COLO829 (cell line): ENCODE results near the gene RPL18.
"Not testable (repeated sequence)": the region's sequence is repeated elsewhere in the genome, so short reads cannot be mapped to it uniquely, and the experiment has no call there.

Experiments
- DNase-seq: peaks from one replicate; pipeline ENCODE4 v3.0.0; 2012; ENCODE audit warnings: low spot score

Gene RPL18

DNA sequence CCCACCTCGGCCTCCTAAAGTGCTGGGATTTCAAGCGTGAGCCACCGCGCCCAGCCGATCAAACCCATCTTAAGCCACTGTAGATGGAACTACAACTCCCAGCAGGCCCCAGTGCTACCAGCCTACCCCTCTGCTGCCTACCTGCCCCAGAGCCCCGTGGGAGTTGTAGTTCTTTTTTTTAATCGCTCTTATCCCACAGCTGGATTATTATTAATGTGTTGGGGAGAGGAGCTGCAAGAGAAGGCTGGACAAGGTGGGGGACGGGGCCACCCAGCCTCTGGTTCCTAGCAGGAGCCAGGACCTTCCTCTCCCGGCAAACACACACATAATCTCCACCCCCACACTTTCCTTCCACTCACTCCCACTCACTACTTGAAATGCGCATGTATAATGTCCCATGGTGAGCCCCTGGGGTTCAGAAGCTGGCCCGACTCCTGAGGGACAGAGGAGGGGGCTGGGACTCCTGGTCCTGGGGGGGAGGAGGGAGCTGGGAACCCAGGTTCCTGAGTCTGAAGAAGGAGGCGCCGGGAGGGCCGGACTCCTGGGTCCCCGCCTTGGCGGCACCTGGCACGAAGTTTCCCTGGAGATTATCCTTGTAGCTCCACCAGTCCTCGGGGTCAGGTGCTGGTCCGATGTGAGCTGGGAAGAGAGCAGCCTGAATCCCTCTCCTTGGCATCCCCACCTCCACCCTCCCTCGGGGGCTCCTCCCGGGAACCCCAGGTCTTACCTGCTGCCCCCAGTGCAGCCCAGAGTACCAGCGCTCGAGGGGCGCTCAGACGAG, 26.1 kb upstream of the RPL18 start:
- peak; percentile 77 for DNase-seq

DNA sequence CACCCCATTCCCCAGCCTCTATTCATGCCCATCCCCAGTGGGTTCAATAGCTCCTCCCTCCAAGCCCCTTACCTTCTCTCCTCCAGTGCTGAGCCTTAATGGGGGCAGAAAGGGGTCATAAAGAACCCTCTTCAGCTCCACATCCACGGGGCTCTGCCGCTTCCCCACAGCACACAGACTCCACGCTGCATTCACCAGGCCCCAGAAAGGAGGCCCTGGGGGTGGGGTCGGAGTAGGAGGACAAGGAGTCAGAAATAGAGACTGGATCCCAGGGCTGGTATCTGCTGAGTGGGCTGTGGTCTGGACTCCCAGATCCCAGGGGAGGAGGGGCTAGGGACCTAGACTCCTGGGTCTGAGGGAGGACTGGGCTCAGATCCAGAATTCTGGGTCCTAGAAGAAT, 25.4 kb upstream of the RPL18 start:
- DNase-seq = no peak

DNA sequence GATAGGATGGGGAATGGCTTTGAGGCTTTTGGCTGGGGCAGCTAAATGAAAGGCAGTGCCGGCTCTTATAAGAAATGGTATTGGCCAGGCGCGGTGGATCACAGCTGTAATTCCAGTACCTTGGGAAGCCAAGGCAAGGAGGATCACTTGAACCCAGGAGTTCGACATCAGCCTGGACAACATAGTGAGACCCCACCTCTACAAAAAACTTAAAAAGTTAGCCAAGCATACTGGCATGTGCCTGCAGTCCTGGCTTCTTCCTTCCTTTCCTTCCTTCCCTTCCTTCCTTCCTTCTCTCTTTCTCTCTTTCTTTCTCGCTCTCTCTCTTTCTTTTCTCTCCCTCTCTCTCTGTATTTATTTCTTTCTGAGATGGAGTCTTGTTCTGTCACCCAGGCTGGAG, 23.9 kb upstream of the RPL18 start:
- DNase-seq = no peak

DNA sequence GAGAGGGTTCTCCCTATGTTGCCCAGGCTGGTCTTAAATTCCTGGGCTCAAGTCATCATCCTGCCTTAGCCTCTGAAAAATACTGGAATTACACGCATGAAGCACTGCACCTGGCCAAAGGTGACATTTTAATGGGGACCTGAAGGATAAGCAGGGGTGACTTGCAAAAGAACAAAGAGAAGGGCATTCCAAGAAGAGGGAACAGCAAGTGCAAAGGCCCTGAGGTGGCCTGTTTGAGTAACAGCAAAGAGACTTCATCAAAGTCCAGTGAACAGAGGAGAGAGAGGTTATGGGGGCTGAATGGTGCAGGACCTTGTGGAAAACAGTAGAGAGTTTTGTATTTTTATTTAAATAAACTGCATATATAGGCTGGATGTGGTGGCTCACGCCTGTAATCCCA, 22.9 kb upstream of the RPL18 start:
- no peak for DNase-seq

DNA sequence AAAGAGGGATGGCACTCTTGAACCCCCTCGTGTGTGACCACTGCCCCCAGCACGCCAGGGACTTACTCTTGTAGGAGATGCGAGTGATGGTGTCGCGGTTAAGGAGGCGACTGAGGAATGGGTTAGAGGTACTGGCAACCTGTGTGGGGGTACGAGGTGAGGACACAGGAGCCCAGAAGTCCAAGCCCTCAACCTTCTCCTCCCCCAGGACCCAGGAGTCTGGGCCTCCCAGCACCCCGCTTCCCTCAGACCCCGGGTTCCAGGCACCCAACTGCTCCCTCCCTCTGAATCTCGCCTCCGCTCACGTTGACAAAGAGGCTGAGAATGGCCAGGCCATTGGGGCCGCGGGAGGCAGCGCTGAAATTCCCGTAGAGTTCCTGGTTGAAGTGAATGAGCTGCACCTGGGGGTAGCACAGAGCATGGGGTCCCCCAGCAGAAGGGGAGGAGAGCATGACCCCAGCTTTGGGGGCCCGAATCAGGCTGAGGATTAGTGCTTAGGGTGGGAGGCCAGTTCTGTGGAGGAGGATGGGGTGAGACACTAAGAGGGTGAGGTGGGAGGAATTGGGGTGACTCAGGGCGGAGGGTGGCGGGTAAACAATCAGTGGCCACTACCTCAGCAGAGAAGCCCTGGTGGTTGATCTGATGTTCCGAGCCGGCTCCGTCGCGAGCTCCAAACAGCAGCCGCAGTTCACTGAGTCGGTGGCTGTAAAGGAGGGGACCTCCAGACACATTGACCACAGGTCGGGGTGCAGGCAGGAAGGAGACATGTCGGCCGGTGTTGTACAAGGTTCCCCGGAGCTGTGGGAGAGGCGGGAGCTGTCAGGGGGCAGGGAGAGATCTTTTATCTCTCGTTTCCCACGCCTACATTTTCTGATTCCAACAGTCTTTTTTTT, 20.8 kb upstream of the RPL18 start:
- no peak for DNase-seq

DNA sequence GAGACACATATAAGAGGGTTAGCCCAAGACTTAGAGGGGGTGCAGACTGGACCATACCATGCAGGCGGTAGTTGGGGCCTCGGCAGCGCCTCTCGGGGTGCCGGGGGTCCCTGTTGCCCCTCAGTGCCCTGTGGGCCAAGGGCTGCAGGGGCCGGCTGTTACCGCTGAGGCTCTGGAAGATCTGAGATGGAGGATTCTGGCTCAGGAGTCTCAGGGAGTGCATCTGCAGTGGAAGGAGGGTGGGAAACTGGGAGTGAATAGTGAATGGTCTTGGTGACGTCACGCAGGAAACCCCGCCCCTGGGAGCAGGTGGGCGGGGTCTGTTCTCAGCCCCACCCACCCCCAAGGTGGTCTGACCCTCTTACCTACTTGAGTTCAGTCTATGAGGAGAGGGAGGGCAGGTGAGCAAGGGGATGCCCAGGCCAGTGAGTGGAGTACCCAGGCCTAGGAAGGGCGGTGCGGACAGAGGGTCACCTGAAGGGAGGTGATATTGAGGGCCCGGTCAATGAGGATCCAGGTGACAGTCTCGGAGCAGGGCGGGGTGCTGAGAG, 19.9 kb upstream of the RPL18 start:
- no peak for DNase-seq

DNA sequence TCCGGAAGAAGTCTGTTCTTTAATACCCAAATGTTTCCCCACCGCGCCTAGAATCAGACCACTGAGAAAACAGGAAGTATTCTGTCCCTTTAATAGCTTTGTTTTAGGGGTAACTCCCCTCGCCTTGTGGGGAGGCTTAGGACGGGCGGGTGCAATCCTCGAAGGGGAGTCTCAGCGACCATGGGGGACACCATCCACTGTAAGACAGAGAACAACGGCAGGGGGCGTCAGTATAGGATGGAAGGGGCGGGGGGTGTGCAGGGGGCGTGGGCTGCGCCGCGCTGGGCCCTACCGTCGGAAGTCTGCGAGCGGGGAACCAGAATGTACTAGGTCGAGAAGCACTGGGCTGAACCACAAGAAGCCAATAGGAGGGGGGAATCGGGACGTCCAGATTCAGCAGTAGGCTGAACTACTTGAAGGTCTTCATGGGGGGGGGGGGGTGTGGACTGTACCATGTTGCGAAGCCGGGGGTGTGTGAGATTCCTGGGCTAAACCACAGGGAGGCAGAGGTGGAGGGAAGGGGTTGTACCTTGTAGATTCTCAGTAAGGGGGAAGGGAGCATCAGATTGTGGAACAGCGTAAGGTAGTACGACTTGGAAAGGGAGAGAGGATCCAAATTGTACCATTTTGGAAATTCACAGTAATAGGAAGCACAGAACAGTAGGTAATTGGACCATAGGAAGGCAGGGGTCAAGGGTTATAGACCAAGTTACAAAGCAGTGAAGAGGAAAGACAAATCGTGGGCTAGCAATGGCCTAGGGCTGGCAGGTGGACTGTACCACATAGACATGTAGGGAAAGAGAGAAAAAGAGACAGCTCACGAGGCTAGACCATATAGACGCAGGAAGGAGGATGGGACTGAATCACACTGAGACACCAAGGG, 19.2 kb upstream of the RPL18 start:
- DNase-seq = peak; percentile 95

DNA sequence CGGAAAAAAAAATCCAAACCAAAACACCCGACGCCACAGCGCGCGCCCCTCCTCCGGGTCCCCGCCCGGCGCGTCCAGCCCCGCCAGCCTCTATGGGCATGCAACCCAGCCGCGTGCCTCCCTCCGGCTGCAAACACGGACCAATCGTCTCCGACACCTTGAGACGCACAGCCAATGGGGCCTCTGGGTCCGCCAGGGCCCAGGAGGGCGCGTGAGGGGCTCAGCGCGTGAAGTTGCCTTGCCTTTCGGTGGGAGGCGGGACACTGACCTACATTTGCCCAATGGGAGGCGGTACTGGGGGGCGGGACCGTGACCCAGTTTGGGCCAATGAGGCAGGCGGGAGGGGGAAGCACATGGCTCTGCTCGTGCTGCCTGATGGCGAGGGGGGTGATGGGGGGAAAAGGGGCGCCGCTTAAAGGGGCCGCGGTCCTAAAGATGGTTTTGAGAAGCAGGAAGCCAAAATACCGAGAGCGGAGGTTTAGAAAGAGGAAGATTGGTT, 18.5 kb upstream of the RPL18 start:
- peak; percentile 98 for DNase-seq

DNA sequence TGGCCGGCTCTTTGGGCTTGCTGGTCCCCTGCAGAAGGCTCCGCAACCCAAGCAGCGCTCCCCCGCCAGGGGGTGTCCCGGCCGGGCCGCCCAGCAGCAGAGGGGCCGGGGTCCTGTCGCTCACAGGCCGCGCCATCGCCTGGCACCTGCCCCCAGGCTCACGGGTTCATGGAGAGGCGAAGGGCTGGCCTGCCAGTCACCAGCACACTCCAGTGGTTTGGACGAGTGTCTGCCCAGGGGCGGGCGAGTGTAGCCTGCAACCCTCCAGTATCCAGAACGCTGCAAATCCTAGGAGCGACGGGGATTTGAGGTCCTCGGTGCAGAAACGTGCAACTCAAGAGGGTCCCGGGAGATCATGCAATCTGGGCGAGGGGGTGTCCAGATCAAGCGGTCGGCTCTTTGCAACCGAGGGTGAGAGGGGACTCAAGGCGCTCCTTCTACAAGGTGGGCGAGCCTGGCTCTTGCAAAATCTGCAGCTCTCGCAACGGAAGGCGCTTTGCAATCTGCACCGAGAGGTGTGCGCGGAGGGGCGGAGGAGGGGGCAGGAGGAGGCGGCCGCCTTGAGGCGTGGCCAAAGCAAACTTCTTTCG, 18.0 kb upstream of the RPL18 start, which contains the start of gene DBP:
DBP (minus strand) TSS at position 521 of the 590 bp plus-strand sequence; CDS start at position 136, 385 bp downstream.
- DNase-seq = no peak

DNA sequence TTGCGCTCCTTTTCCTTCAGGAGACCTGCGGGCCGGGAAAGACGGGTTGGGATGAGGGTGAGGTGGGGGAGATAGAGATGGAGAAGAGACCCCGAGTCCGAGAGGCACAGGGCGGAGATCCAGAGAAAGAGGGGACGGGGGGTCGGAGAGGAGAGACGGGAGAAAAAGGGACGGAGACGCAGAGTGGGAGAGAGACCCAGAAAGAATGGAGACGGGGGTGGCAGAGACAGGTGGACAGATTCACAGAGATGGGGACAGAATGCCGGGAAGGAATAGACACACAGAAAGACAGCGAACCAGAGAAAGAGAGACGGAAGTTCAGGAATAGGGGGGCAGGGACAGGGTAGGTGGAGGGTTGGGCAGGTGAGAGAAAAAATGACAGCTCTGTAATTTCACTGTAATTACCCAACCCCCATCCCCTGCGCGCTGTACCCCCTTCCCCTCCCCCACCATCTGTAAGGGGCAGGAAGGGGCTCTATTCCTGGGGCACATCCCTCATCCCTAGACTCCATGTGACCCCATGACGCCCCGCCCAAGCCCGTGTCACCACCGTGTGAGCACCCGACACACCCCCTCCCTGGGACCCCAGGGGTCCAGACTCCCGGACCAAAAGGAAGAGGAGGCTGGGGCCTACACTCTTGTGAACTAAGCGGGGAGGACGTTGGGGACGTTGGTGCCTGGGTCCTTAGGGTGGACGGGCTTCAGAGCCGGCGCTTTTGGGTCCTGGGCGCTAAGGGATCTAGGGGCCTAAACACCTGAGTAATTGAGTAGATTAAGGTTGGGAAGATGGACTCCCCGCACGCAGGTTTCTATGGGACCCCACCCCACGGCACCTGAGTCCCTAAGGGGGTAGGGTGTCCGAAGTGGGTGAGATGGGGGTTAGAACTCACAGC, 17.2 kb upstream of the RPL18 start:
- no peak for DNase-seq

DNA sequence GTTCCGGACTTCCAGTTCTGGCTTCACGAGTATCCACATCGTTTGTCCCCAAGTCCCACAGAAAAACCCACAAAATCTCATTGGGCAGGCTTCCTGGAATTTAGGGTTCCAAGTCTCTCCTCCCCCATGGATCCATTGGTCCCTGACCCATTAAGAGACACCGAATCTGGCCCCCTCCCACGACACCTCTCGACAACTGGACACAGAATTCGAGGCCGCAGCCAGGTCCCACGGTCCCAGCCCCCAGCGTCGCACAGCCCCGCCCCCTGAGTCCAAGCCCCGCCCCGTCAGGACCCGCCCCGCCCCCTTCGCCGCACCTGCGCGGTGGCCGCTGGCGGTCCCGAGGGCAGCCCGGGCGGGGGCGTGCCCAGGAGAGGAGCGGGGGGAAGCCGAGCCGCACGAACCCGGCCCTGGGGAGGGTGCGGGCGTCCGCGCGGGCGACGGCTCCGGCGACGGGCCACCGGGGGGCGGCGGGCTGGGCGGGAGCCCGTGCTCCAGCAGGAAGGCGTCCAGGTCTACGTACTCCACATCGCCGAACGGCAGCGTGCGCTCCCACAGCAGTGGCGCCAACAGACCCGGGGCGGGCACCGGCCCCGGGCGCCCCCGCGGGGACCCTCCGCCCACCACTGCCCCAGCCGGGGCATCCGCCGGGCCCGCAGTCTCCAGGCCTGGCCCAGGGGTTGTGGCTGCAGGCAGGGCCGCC, 16.4 kb upstream of the RPL18 start:
- peak; percentile 63 for DNase-seq

DNA sequence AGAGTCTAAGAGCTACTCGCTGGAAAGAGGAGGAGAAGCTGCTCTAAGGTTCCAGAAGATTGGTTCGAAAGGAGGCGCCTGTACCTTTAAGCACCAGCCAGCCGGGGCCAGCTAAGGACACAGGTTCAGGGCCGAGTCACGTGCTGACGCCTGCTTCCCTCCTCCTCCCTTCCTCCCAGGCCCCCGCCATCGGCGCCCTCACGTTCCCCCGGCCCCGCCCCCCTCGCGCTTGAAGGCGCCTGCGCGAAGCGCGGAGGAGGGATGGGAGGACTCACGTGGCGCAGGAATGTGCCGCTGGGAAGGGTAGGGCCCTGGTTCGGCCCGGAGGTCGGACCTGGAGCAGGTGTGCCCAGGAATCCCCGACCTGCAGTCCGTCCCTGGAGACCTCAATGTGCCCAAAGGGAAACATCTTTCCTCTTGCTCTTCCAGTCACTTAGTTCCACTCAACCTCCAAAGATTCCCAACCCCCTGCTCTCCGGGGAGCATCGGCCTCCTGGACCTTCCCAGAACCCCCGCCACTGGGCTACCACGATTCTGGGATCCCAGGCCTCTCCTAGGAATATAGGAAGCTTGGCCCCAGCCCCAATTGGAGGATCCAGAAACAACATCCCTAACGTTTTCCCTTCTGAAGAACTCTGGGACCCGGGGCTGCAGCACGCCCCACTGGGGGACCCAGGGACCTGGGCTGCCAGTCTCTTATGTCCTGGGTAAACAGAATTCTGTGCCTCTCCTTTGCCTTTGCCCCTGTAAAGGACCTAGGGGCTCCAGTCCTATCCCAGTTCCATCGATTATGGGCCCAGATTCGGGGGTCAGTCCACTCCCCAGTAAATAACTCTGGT, 15.7 kb upstream of the RPL18 start:
- DNase-seq = peak; percentile 85

DNA sequence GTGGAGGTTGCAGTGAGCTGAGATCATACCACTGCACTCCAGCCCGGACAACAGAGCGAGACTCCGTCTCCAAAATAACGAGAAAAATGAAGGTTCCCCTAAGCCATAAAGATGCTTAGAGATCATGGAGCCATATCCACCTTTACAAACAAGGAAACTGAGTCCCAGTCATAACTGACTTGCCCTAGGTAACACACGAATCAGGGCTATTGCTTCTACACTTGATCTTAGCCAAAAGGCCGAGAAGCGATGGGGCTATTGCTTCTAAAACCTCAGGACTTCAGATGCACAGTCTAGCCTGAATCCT, 15.0 kb upstream of the RPL18 start:
- no peak for DNase-seq

DNA sequence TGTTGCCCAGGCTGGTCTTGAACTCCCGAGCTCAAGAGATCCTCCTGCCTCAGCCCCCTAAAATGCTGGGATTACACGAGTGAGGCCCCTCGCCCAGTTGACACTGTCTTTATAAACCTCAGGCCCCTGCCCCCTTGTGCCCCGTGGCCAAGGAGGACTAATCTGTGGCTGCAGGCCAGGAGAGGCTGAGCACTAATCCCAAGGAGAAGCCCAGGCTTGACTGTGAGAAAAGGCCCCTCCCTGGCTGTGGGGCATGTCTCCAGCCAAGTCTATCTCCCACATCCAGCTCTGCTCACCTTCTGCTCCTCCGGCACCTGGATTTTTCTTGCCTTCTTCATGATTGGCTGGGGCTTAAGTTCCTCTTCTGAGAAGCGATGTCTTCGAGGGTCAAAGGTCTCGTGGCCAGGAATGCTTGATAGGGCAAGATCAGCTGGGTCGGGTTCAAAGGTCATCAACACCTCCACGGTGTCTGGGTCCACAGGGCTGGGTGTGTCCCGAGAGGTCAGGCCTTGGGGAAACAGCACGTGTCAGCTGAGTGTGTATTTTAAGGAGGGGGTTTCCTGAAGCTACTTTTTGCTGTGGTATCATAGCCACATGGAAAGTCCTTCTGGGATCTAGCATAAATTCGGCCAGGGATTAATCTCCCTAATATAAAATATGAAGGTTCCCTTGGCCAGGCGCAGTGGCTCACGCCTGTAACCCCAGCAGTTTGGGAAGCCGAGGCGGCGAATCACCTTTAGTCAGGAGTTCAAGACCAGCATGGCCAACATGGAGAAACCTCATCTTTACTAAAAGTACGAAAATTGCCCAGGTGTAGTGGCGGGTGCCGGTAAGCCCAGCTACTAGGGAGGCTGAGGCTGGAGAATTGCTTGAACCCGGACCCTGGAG, 14.4 kb upstream of the RPL18 start:
- DNase-seq = no peak

DNA sequence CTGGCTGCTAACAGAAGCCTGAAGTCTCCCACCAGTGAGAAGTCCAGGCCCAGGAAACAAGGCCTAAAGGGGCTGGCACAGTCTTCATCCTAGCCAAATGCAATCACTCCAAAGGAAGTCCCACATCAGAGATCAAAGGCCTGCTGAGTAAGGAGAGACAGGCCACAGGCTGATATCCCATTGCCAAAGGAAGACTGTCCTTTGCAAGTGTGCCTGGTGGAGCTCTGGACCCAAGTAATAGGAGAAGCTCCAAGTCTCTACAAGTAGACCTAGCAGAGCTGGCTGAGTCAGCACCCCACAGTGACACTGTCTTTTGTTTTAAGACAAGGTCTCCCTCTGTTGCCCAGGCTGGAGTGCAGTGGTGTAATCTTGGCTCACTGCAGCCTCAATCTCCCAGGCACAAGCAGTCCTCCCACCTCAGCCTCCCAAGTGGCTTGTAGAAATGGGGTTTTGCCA, 13.7 kb upstream of the RPL18 start:
- DNase-seq = no peak

DNA sequence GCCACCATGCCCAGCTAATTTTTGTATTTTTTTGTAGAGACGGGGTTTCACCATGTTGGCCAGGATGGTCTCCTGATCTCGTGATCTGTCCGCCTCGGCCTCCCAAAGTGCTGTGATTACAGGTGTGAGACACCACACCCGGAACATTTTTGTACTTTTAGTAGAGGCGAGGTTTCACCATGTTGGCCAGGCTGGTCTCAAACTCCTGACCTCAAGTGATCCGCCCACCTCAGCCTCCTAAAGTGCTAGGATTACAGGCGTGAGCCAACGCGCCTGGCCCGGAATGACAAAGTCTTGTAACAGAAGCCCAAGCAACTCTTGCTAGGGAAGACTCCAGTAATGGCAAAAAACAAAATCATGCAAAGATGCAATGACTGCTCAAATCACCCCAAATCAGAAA, 13.3 kb upstream of the RPL18 start:
- not testable (repeated sequence) for DNase-seq

DNA sequence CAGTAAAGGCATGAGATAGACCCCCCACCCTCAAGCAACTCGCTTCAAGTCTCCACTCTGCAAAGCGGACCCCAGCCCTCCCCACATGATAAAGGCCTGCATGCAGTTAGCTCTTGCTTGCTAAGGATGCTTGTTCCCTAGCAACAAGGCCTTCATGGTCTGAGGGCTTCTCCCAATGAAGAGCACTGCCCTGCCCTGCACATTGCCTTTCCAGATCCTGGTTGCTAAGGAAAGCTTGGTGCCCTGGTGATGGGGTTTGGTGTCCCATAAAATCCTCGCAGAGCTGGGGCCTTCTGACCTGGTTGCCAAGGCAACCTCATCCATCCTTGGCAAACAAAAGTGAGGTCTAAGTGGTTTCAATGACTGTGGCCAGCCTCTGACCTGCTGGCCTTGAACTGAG, 12.2 kb upstream of the RPL18 start:
- DNase-seq = no peak
